NCI-H1417 treated with DMSO at 0.1 percent for 48 hours (cell line): ENCODE results near the gene ZACN.

ENCODE experiments used
- DNase-seq: peaks from one replicate; lab custom pipeline; 2025; lab: John Stamatoyannopoulos, UW

ZACN gene

DNA sequence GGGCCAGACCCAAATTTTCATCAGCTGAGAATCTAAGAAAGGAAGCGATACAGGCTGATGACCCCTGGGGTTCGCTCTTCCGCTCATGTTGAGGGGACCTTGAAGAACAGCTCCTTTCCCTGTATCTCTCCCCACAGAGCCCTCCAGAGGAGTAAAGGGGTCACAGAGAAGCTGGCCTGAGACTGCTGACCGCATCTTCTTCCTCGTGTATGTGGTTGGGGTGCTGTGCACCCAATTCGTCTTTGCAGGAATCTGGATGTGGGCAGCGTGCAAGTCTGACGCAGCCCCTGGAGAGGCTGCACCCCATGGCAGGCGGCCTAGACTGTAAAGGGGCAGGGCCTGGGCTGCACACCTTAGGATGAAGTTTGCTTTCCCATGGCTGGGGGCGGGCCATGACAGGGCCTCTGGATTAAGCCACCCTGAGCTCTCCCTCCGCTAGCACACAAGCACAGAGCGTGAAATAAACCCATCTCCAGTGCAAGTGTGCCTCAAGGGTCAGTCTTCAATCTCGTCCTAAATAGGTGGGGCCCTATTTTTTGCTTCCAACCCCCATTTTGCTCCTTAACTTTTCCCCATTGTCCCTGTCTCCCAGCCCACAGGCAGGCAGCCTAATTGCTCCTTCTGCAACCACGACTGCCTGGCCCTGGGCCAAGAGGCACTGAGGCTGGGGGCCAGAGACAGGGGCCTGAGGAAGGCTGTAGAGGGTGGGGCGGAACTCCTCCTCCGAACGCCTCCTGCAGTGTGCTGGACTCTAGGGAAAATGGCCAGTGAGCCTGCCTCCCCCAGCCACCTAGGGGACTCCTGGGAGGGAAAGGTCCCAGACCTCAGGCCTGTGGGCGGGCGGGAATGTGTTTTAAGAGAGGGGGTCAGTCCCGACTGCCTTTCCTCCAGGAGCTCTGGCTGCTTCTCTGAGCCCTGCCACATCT lies 3.6 kb downstream of the ZACN start:
- no peak for DNase-seq

DNA sequence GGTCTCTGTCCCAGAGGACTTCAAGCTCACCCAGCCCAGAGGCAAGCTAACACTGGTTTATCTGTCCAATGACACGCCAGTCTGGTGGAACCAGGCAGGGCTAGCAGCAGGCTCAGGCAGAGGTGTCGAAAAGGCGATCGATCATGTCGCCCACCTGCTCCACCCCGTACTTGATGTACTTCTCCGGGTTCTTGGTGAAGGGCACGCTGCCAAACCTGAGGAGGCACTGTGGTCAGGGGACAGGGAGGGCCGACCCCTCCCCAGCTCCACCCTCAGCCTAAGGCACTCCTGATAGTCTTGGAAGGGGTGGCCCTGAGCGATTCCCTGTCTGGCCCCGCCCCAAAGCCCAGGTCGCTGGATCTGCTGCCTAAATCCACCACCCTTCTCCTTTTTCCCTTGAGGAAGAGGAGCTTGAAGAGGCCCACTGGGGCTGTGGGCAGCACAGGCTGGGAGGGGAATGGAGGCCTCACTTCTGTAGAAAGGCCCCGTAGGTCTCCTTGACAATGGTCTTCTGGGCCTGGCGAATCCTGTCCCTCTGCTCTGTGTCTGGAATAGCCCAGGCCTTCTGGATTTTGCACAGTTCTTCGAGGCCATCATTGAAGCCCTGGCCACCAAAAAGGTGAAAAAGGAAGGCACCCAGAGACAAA lies 4.7 kb downstream of the ZACN start:
- no peak for DNase-seq

DNA sequence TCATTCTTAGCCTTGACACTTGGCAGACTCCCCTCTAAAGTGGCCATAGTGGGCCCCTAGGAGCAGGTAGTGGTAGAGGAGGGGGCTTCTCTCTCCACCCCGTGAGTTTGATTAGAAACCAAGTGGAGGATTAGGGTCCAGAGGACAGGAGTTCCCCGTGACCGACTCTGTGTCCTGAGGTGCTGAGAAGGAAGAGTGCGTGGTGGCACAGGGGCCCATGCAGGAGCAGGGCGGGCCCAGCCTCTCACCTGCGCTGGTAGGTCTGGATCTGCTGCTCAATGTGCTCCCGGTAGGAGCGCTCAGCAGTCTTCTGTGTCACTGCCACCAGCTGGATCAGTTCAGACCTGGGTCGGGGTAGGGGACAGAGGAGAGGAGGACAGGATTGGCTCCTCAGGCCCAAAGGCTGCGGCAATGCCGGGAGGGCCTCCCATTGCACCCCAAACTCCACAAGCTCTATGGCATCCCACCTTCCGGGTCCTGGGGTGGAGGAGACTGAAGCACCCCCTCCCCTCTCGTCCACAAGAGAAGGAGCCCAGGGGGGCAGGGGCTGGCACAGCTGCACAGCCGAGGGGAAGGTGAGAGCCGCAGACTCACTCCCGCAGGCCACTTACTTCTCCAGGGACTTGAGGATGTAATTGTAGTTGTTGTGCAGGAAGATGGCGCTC lies 6.2 kb downstream of the ZACN start:
- DNase-seq = no peak

DNA sequence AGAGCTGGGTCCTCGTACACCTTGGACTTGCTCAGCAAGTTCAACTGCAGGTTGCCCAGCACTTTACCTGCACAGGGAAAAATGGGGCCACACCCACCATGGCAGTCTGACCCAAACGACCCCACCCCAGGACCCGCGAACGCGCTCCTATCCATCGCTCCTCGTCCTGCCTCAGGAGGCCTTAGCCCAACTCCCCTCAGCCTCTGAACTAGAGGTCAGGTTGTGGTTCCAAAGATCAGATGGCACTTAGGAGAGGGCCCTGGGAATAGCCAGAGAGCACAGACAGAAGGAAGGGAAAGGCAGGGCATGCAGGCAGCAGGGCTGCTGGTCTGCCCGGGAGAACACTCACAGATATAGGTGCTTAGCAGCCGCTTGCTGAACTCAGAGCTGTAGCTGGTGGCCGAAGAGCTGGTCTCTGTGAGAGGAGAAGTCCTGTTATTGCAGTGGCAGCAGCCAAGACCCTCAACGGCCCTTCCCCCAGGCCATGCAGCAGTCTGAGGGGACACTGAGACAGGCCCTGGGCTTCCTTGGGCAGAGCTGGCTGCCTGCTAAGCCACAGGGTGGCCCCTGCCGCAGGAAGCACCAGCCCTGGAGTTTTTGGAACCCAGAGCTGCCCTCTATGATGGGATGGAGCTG lies 6.9 kb downstream of the ZACN start:
- no peak for DNase-seq

DNA sequence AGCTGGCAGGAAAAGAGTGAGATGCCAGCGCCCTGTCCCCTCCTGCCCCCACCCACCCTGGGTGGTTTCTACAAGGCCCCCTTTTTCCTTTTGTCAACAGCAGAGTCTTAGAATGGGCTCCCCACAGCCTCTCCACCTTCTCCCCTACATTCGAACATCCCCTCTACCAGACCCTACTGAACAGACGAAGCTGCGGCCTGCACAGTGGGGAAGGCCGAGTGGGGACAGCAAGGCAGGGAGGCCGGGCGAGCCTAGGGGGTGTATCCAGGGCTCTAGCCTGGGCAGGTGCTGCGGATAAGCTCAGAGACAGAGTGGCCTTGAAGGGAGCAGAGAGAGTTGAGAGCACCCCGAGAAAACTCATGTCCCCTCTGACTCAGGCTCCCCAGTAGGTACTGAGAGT lies 7.4 kb downstream of the ZACN start:
- DNase-seq = no peak

DNA sequence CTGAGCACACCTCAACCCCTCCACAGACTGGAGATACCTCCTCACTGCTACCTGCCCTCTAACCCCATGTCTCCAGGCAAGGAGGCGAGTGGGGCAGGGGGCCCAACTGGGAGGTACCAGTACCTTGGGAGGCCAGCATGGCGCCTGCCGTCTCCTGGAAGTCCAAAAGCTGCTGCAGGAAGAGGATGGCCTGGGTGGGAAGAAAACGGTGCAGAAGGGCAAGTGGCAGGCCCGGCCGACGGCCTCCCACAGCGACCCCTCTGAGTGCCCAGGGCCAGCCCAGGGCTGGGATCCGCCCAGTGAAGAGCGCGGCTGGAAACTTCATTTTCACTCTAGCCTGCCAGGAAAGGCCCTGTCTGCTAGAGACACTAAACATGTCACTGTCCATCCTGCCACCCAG lies 8.5 kb downstream of the ZACN start:
- DNase-seq = no peak

DNA sequence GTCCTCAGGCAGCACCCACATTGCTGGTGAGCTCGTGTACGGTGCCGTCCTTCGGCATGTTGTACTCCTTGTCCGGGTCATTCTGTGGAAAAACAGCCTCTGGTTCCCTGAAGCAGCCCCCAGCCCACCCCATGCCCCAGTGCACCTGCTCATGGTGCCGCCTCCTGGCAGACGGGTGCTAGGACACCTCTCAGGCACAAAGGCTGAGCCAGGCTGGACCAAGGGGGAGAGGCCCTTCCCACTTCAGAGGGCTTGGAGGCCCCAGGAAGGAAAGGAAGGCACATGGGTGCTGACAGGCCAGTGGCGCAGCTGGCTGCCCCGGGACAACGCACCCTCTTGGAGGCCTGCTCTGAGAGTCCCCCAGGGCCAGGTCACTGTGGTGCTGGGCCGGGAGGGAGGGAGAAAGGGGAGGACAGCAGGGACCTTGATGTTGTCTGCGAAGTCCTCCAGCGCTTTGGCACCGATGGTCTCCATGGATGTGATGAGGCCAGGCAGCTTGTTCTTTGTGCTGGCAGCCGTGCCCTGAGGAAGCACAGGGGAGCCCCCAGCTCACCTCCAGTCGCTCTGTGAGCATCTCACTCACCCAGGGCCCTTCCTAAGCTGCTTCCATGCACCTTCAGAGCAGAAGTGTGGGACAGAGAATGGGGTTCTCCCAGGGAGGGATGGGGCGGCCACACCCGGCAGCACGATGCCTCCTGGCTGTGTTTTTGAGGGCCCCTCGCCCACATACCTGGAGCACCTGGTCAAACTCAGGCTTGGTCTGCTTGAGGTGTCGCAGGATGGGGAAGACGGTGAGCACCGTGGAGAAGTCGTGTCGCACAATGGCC lies 9.3 kb downstream of the ZACN start:
- DNase-seq = no peak

DNA sequence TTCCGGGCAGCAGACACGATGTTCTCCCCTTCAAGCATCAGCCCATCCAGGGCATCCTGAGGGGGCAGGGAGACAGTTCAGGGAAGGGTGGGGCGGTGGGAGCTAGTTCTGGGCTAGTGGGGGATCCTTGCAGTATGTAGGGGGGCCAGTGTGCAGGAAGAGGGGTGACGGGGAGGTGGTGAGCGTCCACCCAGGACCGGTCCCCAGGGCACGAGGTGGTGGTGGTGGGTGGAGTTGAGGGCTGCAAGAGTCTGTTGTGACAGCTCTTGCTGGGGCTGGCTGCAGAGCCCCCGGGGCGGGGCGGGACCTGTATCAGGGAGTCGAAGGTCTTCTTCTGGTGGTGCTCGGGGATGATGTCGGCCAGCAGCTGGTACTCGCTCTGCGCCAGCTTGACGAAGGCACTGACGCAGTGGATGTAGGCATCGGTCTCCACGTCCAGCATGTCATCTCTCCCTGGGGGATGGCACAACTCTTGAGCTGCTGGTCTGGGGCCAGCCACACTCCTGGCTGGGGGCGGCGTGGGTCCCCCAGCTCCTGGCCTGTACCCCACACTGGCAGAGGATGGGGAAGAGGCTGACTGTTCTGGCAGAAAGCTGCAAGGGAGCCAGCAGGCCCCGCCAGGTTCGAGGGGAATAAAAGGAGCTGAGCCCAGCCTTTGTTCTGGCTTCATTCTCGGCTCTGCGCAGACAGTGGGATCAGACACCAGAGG lies 10.0 kb downstream of the ZACN start:
- DNase-seq = no peak

DNA sequence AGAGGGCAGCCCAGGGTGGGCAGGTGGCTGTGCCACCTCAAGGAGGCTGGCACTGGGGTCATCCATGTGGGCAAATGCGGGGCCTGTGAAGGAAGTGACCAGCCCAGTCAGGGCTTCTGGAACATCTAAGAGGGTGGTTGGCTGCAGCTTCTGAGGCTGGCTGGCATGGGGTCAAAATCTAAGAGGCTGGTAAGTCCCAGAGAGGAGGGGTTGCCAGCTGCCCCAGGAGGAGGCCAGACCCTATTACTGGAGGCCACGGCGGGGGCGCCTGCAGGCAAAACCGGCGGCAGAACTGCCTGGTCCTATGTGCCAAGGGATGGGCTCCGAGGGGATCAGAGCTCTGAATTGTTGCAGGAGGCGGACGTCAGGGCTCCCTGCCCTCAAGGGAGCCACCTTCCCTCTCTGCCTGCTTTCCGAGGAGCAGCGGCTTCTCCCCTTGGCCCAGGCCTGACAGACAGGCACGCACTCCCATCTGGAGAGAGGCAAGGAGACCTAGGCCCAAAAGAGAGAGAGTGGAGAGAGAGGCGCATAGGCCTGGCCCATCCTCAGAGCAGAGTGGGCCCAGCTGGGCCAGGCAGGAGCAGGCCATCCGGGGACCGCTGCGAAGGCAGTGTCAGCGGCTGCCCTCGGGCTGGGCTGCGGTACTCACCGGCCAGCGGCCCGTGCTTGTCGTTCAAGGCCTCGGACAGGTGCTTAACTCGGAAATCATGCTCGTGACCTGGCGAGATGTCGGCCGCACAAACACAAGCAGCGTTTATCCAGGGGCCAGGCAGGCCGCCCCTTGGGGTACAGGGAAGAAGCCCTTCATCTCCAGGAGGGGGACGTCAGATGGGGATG lies 10.9 kb downstream of the ZACN start:
- DNase-seq = no peak

DNA sequence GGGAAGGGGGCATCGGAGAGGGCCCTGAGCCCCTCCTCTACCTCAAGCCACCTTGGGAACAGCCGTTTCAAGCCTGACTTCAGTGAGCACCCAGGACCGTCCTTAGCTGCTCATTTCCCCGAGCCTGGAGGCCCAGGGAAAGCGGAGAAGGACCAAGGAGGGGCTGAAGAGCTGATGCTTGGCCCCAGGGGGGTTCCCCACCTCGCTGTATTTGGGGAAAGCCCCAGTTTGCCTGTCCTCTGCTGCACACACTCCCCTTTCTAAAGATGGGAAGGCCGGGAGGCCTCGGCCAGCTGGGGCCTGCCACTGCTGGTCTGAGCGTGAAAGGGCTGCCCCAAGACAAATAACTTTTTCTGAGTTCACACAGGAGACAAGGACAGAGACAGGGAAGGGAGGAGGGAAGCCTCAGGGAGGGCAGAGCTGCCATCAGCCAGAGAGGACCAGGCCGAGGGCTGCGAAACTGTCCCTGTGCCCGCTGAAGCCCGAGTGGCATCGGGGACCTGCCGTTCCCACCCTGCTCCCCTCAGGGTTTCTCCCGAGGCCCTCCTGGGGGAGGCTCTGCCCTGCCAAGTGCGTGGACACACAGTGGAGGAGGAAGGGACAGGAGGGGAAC lies 11.6 kb downstream of the ZACN start:
- no peak for DNase-seq

DNA sequence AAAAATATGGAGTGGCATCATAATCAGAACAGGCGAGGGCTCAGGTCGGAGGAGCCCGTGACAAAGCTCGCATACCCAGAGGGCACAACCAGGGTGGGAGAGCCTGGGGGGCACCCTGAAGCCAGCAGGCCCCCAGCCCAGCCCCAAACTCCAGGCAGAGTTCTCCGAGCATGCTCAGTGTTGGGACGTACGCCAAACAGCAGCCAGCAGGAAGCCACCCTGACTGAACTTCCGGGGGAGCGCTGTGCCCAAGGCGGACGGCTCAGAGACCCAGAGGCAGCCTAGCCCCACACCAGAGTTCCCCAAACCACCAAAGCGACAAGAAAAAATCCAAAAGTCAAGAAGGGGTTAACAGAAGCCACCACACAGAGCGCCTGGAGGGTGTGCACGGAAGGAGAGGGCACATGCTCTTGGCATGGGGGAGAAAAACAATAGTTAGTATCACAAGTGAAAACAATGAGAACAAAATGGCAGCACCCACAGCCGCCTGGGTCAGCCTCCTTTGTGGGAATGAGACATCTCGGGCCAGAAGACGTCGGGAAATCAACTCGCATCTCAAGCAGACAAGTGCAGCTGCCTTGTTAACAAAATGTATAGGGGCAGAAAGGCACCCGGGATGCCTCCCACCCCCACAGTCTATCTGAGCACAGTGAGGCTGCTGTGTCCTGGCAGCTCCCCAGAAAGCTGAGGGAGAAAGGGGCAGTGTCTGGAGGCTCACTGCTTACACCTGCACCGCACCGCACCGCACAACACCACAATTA lies 12.7 kb downstream of the ZACN start:
- DNase-seq = no peak

DNA sequence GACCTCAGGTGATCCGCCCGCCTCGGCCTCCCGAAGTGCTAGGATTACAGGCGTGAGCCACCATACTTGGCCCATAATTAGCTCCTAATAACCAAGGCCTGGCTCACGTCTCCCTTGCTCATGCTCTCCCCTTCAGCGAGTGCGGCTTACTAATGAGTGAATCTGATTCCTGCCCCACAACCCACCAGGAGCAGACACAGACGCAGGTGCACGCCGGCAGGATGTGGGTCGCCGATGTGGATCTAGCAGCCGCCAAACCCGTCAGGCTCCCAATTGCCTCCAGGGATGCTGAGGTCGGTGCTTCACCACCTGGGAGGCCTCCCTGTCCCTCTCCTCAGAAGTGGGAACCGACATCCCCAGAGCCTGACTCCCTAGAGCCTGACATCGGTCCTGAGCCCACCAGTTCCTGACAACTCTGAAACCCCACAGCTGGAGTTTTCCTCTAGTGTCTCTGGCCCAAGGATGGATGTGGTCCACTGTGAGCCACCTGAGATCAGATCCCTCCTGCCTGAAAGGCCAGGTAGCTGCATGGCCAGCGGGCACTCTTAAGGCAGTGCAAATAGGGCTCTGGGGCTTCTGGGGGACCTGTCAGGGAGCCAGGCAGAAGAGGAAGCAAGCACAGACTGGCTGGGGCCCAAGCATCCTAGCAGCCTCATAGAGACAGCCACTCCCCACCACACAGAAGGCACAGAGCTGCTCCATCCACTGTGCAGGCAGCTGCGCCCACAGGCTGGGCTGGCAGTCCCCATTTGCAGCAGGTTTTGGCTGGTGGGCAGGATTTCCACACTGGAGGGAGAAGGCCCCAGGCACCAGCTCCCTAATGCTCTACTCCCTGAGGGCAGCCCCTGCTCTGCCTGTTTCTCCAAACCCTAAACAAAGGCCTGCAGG lies 13.8 kb downstream of the ZACN start:
- no peak for DNase-seq

DNA sequence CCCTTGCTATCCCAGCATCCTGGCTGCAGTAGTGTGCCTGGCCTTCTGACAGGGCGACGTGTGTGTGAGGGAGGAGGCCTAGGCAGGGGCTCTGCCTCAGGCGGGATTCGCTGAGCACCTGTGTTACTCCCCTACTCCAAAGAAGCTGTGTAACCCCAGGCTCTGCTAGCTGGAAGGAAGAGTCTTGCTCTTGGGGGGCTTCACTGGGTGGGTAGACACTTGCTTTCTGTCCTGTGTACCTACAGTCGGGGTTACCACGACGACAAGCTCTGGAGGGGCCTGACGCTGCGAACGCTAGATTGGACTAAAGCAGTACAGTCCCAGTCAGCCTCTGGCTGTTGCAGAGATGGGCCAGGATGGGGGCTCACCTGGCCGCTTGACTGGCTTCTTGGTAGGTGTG lies 15.1 kb downstream of the ZACN start:
- no peak for DNase-seq

DNA sequence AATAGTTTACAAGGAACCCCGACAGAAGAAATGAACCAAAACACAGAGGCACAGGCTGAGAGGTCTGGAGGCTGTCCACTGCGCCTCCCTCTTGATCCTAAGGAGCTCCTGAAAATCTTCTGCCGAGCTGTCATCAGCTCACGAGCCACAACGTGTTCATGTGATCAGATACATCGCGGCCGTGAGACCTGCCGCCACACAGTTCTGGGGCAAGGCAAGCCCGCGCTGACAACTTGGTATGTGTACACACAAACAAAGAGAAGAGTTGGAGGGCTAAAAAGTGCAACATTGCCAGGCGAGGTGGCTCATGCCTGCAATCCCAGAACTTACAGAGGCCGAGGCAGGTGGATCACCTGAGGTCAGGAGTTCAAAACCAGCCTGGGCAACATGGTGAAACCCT lies 17.0 kb downstream of the ZACN start:
- no peak for DNase-seq

DNA sequence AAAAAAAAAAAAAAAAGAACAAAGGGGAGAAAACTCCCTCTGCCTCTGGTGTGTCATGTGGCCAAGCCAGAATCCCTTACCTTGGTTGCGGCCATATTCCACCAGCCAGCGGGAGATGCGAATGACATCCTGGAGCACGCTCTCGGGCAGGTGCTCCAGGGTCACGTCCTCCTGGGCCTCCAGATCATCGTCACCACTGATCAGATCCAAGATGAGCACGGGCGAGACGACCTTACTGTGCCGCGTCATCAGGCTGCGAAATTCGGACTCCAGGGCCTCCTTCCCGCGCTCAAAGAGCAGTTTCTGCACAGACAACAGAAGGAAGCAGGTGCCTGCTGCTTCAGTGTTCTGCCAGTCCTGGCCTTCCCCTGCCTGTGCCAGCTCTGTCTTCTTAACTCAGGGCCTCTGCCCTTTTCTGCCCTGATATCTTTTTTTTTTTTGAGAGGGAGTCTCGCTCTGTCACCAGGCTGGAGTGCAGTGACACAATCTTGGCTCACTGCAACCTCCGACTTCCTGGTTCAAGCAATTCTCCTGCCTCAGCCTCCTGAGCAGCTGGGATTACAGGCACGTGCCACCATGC lies 18.8 kb downstream of the ZACN start:
- DNase-seq = no peak

DNA sequence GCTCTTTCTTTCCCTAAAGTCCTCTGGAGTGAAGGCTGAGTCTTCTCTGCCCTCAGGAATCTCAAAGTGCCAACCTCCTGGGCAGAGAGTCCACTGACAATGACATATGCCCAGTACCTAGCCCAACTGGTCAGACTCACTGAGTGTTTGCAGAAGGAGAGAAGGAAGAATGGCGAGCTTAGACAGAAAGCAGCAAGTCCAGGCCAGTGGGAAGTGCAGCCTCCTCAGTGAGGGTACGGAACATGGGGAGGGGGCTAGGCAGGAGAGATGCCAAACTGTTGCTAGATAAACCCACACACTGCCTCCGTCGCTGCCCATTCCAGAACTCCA lies 23.9 kb downstream of the ZACN start:
- DNase-seq = no peak

DNA sequence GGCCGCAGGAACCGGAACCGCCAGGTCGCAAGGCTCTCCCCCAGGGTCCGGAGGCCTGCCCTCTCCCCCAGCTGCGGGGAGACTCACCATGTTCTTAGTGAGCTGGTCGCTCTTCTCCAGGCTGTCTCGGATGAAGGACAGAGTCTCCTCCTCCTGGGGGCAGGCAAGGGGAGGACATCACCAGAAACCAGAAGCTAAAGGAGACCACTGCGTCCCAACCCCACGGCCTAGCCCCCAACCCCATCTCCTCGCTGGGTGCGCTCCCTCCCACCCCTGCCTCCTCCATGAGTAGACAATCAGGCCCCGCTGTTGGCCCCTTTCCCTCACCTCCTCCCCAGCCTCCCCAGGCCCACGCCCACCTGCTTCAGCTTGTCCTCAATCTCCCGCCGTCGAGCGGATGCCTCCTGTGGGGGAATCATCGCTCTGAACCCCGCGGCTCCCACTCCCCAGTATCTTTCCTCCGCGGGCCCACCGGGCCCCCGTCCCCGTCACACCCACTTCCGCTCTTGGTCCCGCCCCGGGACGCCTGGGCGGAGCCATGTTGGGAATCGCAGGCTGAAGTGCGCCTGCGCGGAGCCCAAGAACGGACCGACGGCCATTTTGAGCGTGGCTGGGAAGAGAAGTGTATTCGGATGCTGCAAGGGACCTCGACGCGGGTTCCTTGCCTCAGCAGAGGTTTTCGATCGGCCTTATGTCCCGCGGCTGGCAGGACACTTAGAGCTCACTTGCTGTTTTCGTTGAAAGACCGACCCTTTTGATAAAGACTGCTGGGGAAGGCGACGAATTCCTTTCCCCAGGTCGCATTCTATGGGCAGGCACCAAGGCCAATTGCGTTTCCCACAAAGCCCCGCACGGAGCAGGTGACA lies 24.5 kb downstream of the ZACN start, which contains the start of gene EXOC7:
Gene EXOC7 (minus strand): TSS at position 514 of the 866 bp plus-strand sequence. CDS start 95 bp downstream, at position 419.
- DNase-seq = peak; percentile 30
